ENCODE results near the gene RAP1GAP.

The RAP1GAP gene

GRCh38 chr1:21696931-21697330, 27.8 kb upstream of the RAP1GAP start:
- Histone ChIP-seq H3K4me1 (ENCODE audit: control insufficient read depth, low read depth, low read length) (no peaks in the 10 kb centered on the region), H3K79me1 (ENCODE audit: low read length) (peaks cover 2% of the 10 kb centered on the region), H4K8ac (ENCODE audit: low read depth, low read length) (no peak overlapping the region), H3K9ac (ENCODE audit: low read length) (no peak overlapping the region), H3K18ac (ENCODE audit: low read length) (no peak overlapping the region), H4K5ac (ENCODE audit: low read length) (no peak overlapping the region), H3K23ac (ENCODE audit: low read length) (no peak overlapping the region), H3K56ac (ENCODE audit: low read length) (no peak overlapping the region), H2BK15ac (replicated peaks; ENCODE audit: low read depth) (no peak overlapping the region), H3K27ac (ENCODE audit: low read depth, low read length) (no peak overlapping the region), H2BK5ac (ENCODE audit: low read length) (no peak overlapping the region), H3K27me3 (ENCODE audit: insufficient read depth, low read length, poor library complexity) (no peaks in the 10 kb centered on the region), H3K4me3 (ENCODE audit: low read length) (no peak overlapping the region), H3K79me2 (ENCODE audit: control insufficient read depth, insufficient read depth, low read length) (no peaks in the 10 kb centered on the region), H3K4ac (ENCODE audit: low read depth, low read length) (no peak overlapping the region), H2BK120ac (ENCODE audit: low read depth, low read length) (no peak overlapping the region), H2AK5ac (ENCODE audit: low read length) (no peak overlapping the region), H3K36me3 (ENCODE audit: control insufficient read depth, insufficient read depth, low read length) (peaks cover 2% of the 10 kb centered on the region), H3K4me2 (ENCODE audit: low read length) (no peak overlapping the region)
- WGBS (ENCODE audit: extremely low coverage, insufficient coverage, low lambda C conversion rate): no CpG with 5 or more reads among the region's 6 CpGs
- DNase-seq: no peak

GRCh38 chr1:21693732-21694131, 24.6 kb upstream of the RAP1GAP start:
- Histone ChIP-seq H3K9ac (ENCODE audit: low read length) (no peak overlapping the region), H3K18ac (ENCODE audit: low read length) (no peak overlapping the region), H3K79me1 (ENCODE audit: low read length) (peaks cover 2% of the 10 kb centered on the region), H2BK120ac (ENCODE audit: low read depth, low read length) (no peak overlapping the region), H3K27me3 (ENCODE audit: insufficient read depth, low read length, poor library complexity) (no peaks in the 10 kb centered on the region), H4K8ac (ENCODE audit: low read depth, low read length) (no peak overlapping the region), H3K79me2 (ENCODE audit: control insufficient read depth, insufficient read depth, low read length) (no peaks in the 10 kb centered on the region), H3K27ac (ENCODE audit: low read depth, low read length) (no peak overlapping the region), H4K5ac (ENCODE audit: low read length) (no peak overlapping the region), H3K4me1 (ENCODE audit: control insufficient read depth, low read depth, low read length) (no peaks in the 10 kb centered on the region), H2AK5ac (ENCODE audit: low read length) (no peak overlapping the region), H3K4me2 (ENCODE audit: low read length) (no peak overlapping the region), H3K23ac (ENCODE audit: low read length) (no peak overlapping the region), H2BK5ac (ENCODE audit: low read length) (no peak overlapping the region), H3K36me3 (ENCODE audit: control insufficient read depth, insufficient read depth, low read length) (peaks cover 2% of the 10 kb centered on the region), H3K56ac (ENCODE audit: low read length) (no peak overlapping the region), H3K4ac (ENCODE audit: low read depth, low read length) (no peak overlapping the region), H2BK15ac (replicated peaks; ENCODE audit: low read depth) (no peak overlapping the region), H3K4me3 (ENCODE audit: low read length) (no peak overlapping the region)
- no peak for DNase-seq

DNA sequence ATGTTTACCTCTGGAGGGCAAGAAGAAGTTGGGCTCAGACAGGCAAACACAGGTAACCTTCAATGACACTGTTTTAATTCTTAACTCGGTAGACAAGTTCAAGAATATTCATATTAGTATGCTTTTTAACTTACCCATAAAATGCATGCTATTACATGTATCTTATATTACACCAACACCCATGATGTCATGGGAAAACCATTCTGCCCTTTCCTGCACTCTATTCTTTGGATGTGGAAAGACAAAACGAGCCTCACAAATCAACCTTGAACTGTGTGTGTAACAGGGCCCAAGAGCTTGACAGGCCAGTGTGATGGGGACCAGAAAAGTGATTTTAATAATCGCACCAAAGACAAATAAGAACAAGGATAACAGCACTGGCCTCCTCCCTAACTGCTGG, 22.6 kb upstream of the RAP1GAP start:
- H3K27me3 ChIP-seq (ENCODE audit: insufficient read depth, low read length, poor library complexity): no peaks in the 10 kb centered on the region
- no peak overlapping the region for H2BK15ac ChIP-seq (replicated peaks; ENCODE audit: low read depth)
- H3K23ac ChIP-seq (ENCODE audit: low read length): no peak overlapping the region
- no peak overlapping the region for H3K4me2 ChIP-seq (ENCODE audit: low read length)
- H3K79me1 ChIP-seq (ENCODE audit: low read length): peaks cover 2% of the 10 kb centered on the region
- H2BK120ac ChIP-seq (ENCODE audit: low read depth, low read length): no peak overlapping the region
- no peaks in the 10 kb centered on the region for H3K79me2 ChIP-seq (ENCODE audit: control insufficient read depth, insufficient read depth, low read length)
- no peak overlapping the region for H3K27ac ChIP-seq (ENCODE audit: low read depth, low read length)
- no peak overlapping the region for H3K9ac ChIP-seq (ENCODE audit: low read length)
- DNase-seq: no peak
- no peak overlapping the region for H3K18ac ChIP-seq (ENCODE audit: low read length)
- no peak overlapping the region for H3K4ac ChIP-seq (ENCODE audit: low read depth, low read length)
- H4K8ac ChIP-seq (ENCODE audit: low read depth, low read length): no peak overlapping the region
- no CpG with 5 or more reads among the region's 3 CpGs for WGBS (ENCODE audit: extremely low coverage, insufficient coverage, low lambda C conversion rate)
- no peak overlapping the region for H3K4me3 ChIP-seq (ENCODE audit: low read length)
- peaks cover 4% of the 10 kb centered on the region for H3K36me3 ChIP-seq (ENCODE audit: control insufficient read depth, insufficient read depth, low read length)
- no peaks in the 10 kb centered on the region for H3K4me1 ChIP-seq (ENCODE audit: control insufficient read depth, low read depth, low read length)
- no peak overlapping the region for H3K56ac ChIP-seq (ENCODE audit: low read length)
- no peak overlapping the region for H2AK5ac ChIP-seq (ENCODE audit: low read length)
- H4K5ac ChIP-seq (ENCODE audit: low read length): no peak overlapping the region
- no peak overlapping the region for H2BK5ac ChIP-seq (ENCODE audit: low read length)

GRCh38 chr1:21689661-21690372, 20.7 kb upstream of the RAP1GAP start:
- H2BK5ac ChIP-seq (ENCODE audit: low read length): no peak overlapping the region
- H2BK15ac ChIP-seq (replicated peaks; ENCODE audit: low read depth): no peak overlapping the region
- no peaks in the 10 kb centered on the region for H3K4me1 ChIP-seq (ENCODE audit: control insufficient read depth, low read depth, low read length)
- no peak overlapping the region for H3K56ac ChIP-seq (ENCODE audit: low read length)
- H3K18ac ChIP-seq (ENCODE audit: low read length): no peak overlapping the region
- WGBS (ENCODE audit: extremely low coverage, insufficient coverage, low lambda C conversion rate): no CpG with 5 or more reads among the region's 6 CpGs
- H3K79me1 ChIP-seq (ENCODE audit: low read length): peaks cover 2% of the 10 kb centered on the region
- H2AK5ac ChIP-seq (ENCODE audit: low read length): no peak overlapping the region
- no peak overlapping the region for H3K4me3 ChIP-seq (ENCODE audit: low read length)
- H3K9ac ChIP-seq (ENCODE audit: low read length): no peak overlapping the region
- no peak overlapping the region for H3K4ac ChIP-seq (ENCODE audit: low read depth, low read length)
- no peak overlapping the region for H4K8ac ChIP-seq (ENCODE audit: low read depth, low read length)
- DNase-seq: no peak
- H2BK120ac ChIP-seq (ENCODE audit: low read depth, low read length): no peak overlapping the region
- H3K36me3 ChIP-seq (ENCODE audit: control insufficient read depth, insufficient read depth, low read length): peaks cover 4% of the 10 kb centered on the region
- H3K27ac ChIP-seq (ENCODE audit: low read depth, low read length): no peak overlapping the region
- H3K27me3 ChIP-seq (ENCODE audit: insufficient read depth, low read length, poor library complexity): no peaks in the 10 kb centered on the region
- H4K5ac ChIP-seq (ENCODE audit: low read length): no peak overlapping the region
- H3K79me2 ChIP-seq (ENCODE audit: control insufficient read depth, insufficient read depth, low read length): no peaks in the 10 kb centered on the region
- no peak overlapping the region for H3K23ac ChIP-seq (ENCODE audit: low read length)
- no peak overlapping the region for H3K4me2 ChIP-seq (ENCODE audit: low read length)

DNA sequence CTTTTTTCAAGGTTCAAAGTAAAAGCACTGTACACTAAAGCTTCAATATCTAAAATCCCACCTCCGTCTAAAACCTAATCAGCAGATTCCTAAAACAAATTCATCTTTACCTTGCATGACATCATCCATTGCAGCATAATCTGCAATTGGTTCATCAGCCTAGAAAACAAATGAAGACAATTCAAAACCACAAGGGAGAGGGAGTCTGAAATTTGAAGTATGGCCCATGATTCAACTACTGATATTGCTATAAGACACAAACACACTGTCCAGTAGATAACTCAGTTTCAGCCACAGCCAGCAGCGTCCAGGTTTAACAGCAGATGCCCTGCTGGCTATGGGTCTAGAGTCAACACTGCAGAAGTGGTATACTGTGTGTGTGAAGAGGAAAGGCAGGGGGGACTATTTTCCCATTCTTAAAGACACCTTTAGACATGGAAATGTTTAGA, 17.9 kb upstream of the RAP1GAP start:
- Histone ChIP-seq H3K4me2 (ENCODE audit: low read length) (no peak overlapping the region), H3K4me3 (ENCODE audit: low read length) (no peak overlapping the region), H3K4me1 (ENCODE audit: control insufficient read depth, low read depth, low read length) (no peaks in the 10 kb centered on the region), H3K27ac (ENCODE audit: low read depth, low read length) (no peak overlapping the region), H3K23ac (ENCODE audit: low read length) (no peak overlapping the region), H2BK120ac (ENCODE audit: low read depth, low read length) (no peak overlapping the region), H3K9ac (ENCODE audit: low read length) (no peak overlapping the region), H3K4ac (ENCODE audit: low read depth, low read length) (no peak overlapping the region), H3K79me2 (ENCODE audit: control insufficient read depth, insufficient read depth, low read length) (no peaks in the 10 kb centered on the region), H3K56ac (ENCODE audit: low read length) (no peak overlapping the region), H3K79me1 (ENCODE audit: low read length) (peaks cover 1% of the 10 kb centered on the region), H3K18ac (ENCODE audit: low read length) (no peak overlapping the region), H2AK5ac (ENCODE audit: low read length) (no peak overlapping the region), H2BK5ac (ENCODE audit: low read length) (no peak overlapping the region), H4K8ac (ENCODE audit: low read depth, low read length) (no peak overlapping the region), H3K36me3 (ENCODE audit: control insufficient read depth, insufficient read depth, low read length) (peaks cover 3% of the 10 kb centered on the region), H2BK15ac (replicated peaks; ENCODE audit: low read depth) (no peak overlapping the region), H4K5ac (ENCODE audit: low read length) (no peak overlapping the region), H3K27me3 (ENCODE audit: insufficient read depth, low read length, poor library complexity) (no peaks in the 10 kb centered on the region)
- no peak for DNase-seq
- 100% methylated on average over 1 of the region's 2 CpGs for WGBS (ENCODE audit: extremely low coverage, insufficient coverage, low lambda C conversion rate)
